OCI-LY1 (cell line): ENCODE data around the gene AP3D1.
A peak's percentile ranks its signal among the peaks of the same experiment; 100 is the strongest.

Experiments
- H2AFZ ChIP-seq: fragments of 200-600 bp; sonication (generic), shearing (Covaris generic); 2 replicates; pipeline ENCODE4 v1.6.0; 2014; ENCODE audit warnings: antibody characterized with exemption, mild to moderate bottlenecking, low read length
- H3F3A ChIP-seq: fragments of 200-600 bp; sonication (generic), shearing (Covaris generic); 2 replicates; pipeline ENCODE4 v1.6.0; 2014; ENCODE audit warnings: mild to moderate bottlenecking, antibody characterized with exemption, low read length, moderate library complexity; ENCODE audit not compliant: insufficient read depth
- H3K27ac ChIP-seq: fragments of 200-600 bp; sonication (generic); 2 replicates; pipeline ENCODE4 v1.5.1; 2014; ENCODE audit warnings: low read length, mixed run types, mild to moderate bottlenecking, low read depth; ENCODE audit not compliant: poor library complexity, severe bottlenecking
- H3K27me3 ChIP-seq: fragments of 200-600 bp; sonication (generic); 2 replicates; pipeline ENCODE4 v1.6.0; 2014; ENCODE audit warnings: antibody characterized with exemption, mild to moderate bottlenecking, low read length, moderate library complexity; ENCODE audit not compliant: insufficient read depth
- H3K36me3 ChIP-seq: fragments of 200-600 bp; sonication (generic); 2 replicates; pipeline ENCODE4 v1.6.1; 2014; ENCODE audit warnings: mild to moderate bottlenecking, antibody characterized with exemption, low read length, moderate library complexity, mixed read lengths; ENCODE audit not compliant: insufficient read depth
- H3K4me1 ChIP-seq: fragments of 200-600 bp; sonication (generic); 2 replicates; pipeline ENCODE4 v1.5.1; 2014; ENCODE audit warnings: mild to moderate bottlenecking, low read length, moderate library complexity; ENCODE audit not compliant: insufficient read depth, severe bottlenecking
- H3K4me2 ChIP-seq: fragments of 200-600 bp; sonication (generic), shearing (Covaris generic); 2 replicates; pipeline ENCODE4 v1.6.1; 2014; ENCODE audit warnings: low read length
- H3K4me3 ChIP-seq: fragments of 200-600 bp; sonication (generic); 2 replicates; pipeline ENCODE4 v1.5.1; 2014; ENCODE audit warnings: low read length, low read depth, mild to moderate bottlenecking, mixed read lengths; ENCODE audit not compliant: poor library complexity, severe bottlenecking
- H3K79me2 ChIP-seq: fragments of 200-600 bp; shearing (Covaris generic); 2 replicates; pipeline ENCODE4 v1.6.1; 2016; ENCODE audit warnings: mixed run types, low read length, mixed read lengths; ENCODE audit not compliant: insufficient read depth
- H3K9ac ChIP-seq: fragments of 200-600 bp; sonication (generic), shearing (Covaris generic); 2 replicates; pipeline ENCODE4 v1.6.1; 2014; ENCODE audit warnings: mild to moderate bottlenecking, low read length, mixed read lengths
- H3K9me2 ChIP-seq: fragments of 200-600 bp; sonication (generic), shearing (Covaris generic); 2 replicates; pipeline ENCODE4 v1.6.1; 2014; ENCODE audit warnings: low read depth, mild to moderate bottlenecking, low read length, mixed read lengths
- H3K9me3 ChIP-seq: fragments of 200-600 bp; shearing (Covaris generic); 2 replicates; pipeline ENCODE4 v1.6.1; 2014; ENCODE audit warnings: low read length, mixed read lengths
- H4K20me1 ChIP-seq: fragments of 200-600 bp; sonication (generic), shearing (Covaris generic); 2 replicates; pipeline ENCODE4 v1.6.0; 2016; ENCODE audit warnings: mild to moderate bottlenecking, low read length; ENCODE audit not compliant: insufficient read depth
- EZH2 ChIP-seq: fragments of 200-600 bp; sonication (generic), shearing (Covaris generic); IDR thresholded peaks from 2 replicates; pipeline ENCODE4 v1.8.0; 2017; ENCODE audit warnings: borderline replicate concordance, mixed run types, mild to moderate bottlenecking, antibody characterized with exemption, low read length, moderate library complexity, mixed read lengths
- TF ChIP-seq, protein P1 (sequence below): fragments of 200-600 bp; sonication (generic), shearing (Covaris generic); IDR thresholded peaks from 2 replicates; pipeline ENCODE4 v1.5.1; 2017; ENCODE audit warnings: mild to moderate bottlenecking, antibody characterized with exemption, low read length, moderate library complexity, mixed read lengths

The AP3D1 gene

DNA sequence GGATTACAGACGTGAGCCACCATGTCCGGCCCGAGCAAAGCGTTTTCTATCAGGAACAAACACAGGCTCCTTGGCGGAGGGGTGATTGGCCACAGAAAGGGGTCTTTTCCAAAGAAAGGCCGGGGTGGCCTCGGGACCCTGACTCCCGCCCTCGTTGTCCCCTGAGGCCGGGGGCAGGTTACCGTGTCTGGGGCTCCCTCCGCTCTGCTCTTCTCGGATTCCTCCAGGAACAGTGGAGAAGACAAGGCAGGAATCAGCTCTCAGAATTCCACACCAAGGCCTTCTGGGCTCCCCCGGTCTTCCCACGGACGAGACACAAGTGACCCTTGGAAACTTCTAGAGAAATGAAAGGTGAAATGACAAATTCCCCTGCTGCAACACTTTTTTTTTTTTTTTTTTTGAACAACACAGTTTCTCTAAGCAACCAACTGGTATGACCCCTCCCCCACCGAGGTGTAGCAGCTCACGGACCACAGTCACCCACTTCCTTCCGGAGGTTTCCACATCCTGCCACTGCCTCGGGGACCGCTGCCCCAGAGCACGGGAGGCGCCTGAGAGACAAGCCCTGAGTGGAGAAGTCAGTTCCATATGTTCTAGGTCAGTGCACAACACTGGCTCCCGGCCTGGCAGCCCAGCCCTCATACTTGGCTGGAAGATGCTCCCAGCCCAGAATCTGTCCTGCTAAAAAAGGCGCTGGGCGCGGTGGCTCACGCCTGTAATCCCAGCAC is 66.2 kb downstream of the AP3D1 start:
- Histone ChIP-seq H3K4me3 (peak overlapping the region; percentile 66), H3K9me3 (no peaks in the 10 kb centered on the region), H3K9ac (peak overlapping the region; percentile 90), H4K20me1 (no peaks in the 10 kb centered on the region), H3F3A (peaks cover 5% of the 10 kb centered on the region; the same call in 1 of the 2 replicates), H3K27ac (peak overlapping the region; percentile 98), H3K79me2 (peaks cover 5% of the 10 kb centered on the region; the same call in 1 of the 2 replicates), H3K4me1 (peaks cover 91% of the 10 kb centered on the region), H3K4me2 (peak overlapping the region; percentile 73), H3K36me3 (peaks cover 6% of the 10 kb centered on the region; the same call in 1 of the 2 replicates), H2AFZ (no peak overlapping the region), H3K27me3 (no peaks in the 10 kb centered on the region), H3K9me2 (no peaks in the 10 kb centered on the region)
- TF ChIP-seq, protein P1, sequence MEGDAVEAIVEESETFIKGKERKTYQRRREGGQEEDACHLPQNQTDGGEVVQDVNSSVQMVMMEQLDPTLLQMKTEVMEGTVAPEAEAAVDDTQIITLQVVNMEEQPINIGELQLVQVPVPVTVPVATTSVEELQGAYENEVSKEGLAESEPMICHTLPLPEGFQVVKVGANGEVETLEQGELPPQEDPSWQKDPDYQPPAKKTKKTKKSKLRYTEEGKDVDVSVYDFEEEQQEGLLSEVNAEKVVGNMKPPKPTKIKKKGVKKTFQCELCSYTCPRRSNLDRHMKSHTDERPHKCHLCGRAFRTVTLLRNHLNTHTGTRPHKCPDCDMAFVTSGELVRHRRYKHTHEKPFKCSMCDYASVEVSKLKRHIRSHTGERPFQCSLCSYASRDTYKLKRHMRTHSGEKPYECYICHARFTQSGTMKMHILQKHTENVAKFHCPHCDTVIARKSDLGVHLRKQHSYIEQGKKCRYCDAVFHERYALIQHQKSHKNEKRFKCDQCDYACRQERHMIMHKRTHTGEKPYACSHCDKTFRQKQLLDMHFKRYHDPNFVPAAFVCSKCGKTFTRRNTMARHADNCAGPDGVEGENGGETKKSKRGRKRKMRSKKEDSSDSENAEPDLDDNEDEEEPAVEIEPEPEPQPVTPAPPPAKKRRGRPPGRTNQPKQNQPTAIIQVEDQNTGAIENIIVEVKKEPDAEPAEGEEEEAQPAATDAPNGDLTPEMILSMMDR: no peak
- no peak for TF ChIP-seq EZH2

DNA sequence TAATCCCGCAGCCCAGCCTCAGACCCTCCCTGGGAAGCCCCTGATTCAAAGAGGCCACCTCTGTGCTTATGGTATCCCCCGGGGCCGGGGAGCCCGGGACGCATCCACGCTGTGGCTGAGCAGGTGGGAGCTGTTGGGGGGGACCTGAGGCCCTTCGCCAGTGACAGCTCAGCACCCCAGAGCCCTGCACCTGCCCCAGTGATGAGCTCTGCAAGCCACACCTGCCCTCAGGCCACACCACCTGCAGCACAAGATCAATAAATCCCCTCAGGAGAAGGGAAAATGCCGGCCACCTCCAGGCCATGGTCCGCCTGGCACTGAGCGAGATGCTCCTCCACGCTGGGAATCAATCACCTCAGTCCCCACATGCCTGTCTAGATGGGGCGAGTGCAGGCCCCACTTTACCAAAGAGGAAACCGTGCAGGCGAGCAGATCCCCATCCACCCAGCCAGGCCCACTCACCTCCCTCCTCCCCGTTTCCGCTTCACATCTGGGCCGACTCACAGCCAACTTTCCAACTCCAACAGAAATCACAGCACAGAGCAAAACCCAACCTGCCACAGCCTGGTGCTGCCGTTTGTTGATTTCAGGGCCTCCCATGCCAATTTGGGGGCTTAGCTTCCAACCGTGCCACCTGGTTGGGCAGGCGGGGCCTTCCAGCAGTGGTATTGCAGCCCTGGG is 68.1 kb downstream of the AP3D1 start:
- Histone ChIP-seq H4K20me1 (no peaks in the 10 kb centered on the region), H3F3A (peaks cover 5% of the 10 kb centered on the region; the same call in 1 of the 2 replicates), H3K9me3 (no peaks in the 10 kb centered on the region), H3K27ac (peak overlapping the region; percentile 98), H3K4me3 (peak overlapping the region; percentile 66), H3K9me2 (no peaks in the 10 kb centered on the region), H3K4me2 (peak overlapping the region; percentile 73), H3K36me3 (peaks cover 24% of the 10 kb centered on the region; the same call in 1 of the 2 replicates), H3K79me2 (peaks cover 5% of the 10 kb centered on the region; the same call in 1 of the 2 replicates), H3K27me3 (no peaks in the 10 kb centered on the region), H2AFZ (no peak overlapping the region), H3K9ac (peak overlapping the region; percentile 90), H3K4me1 (peaks cover 84% of the 10 kb centered on the region)
- TF ChIP-seq EZH2: no peak
- TF ChIP-seq, protein P1: no peak

DNA sequence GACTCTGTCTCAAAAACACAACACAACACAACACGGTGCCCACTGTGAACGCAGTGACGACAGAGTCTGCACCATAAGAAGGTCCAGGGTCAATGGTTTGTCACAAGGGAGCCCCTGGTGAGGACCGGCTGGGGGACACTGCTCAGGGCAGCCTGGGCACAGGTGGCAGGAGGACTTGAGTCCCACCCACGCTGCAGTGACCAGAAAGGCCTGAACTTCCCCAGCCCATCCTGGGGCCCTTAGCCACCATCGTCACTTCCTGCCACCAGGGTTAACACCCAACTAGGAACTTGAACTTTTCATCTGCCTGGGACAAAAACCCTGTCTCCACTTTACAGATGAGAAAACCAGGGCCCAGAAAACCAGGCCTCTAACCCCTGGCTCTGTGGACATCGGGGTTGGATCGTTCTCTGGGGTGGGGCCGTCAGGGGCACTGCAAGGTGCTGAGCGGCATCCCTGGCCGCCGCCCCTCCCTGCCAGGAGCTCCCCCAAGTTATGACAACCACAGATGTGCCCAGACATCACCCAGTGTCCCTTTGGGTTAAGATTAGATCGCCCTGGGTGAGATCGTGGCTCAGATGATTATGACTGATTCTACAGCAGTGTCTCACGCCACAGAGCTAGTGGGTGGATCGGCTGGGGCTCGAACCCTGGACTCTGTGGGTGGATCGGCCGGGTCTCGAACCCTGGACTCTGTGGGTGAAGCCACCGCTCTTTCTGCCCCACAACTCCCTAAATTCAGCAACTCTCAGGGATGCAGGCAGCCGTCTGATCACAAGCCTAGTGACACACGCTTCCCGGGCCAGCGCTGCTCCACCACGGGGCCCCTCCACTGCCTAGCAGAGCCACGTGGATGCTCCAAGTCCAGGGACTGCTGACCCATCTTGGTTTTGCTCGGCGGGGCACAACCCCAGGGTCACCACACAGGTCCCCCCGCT is 69.2 kb downstream of the AP3D1 start:
- H3K9me2 ChIP-seq: no peaks in the 10 kb centered on the region
- peak overlapping the region; percentile 98 for H3K27ac ChIP-seq
- peaks cover 36% of the 10 kb centered on the region for H3K36me3 ChIP-seq
- H3K4me3 ChIP-seq: peak overlapping the region; percentile 66
- H3K27me3 ChIP-seq: no peaks in the 10 kb centered on the region
- peak overlapping the region; percentile 73 for H3K4me2 ChIP-seq
- H3K79me2 ChIP-seq: peaks cover 5% of the 10 kb centered on the region; the same call in 1 of the 2 replicates
- TF ChIP-seq, protein P1: no peak
- no peaks in the 10 kb centered on the region for H3K9me3 ChIP-seq
- peaks cover 81% of the 10 kb centered on the region for H3K4me1 ChIP-seq
- H3F3A ChIP-seq: peaks cover 4% of the 10 kb centered on the region; the same call in 1 of the 2 replicates
- H3K9ac ChIP-seq: peak overlapping the region; percentile 90; the same call in 1 of the 2 replicates
- H4K20me1 ChIP-seq: no peaks in the 10 kb centered on the region
- H2AFZ ChIP-seq: no peak overlapping the region
